Left ventricle myocardium inferior (tissue), 1 donor: ENCODE data around the gene TMPRSS13. TPM values are rescaled to one million over a fixed set of nuclear protein-coding genes. Genes with fewer than 3 reads are reported as not detected.

ENCODE experiments used
- DNase-seq: peaks from one replicate; pipeline ENCODE4 v3.0.0-alpha.2; 2020
- H3K27ac ChIP-seq: fragments of 200-600 bp; replicated peaks from 2 replicates; pipeline ENCODE4 v1.8.0; 2021
- H3K27me3 ChIP-seq: fragments of 200-600 bp; 2 replicates; pipeline ENCODE4 v1.8.0; 2021; ENCODE audit warnings: low read depth
- H3K36me3 ChIP-seq: fragments of 200-600 bp; 2 replicates; pipeline ENCODE4 v1.8.0; 2021
- H3K4me1 ChIP-seq: fragments of 200-600 bp; 2 replicates; pipeline ENCODE4 v1.8.0; 2021
- H3K4me3 ChIP-seq: fragments of 200-600 bp; 2 replicates; pipeline ENCODE4 v1.8.0; 2021; ENCODE audit warnings: mild to moderate bottlenecking, moderate library complexity
- H3K9me3 ChIP-seq: fragments of 200-600 bp; replicated peaks from 2 replicates; pipeline ENCODE4 v1.8.0; 2021
- CTCF ChIP-seq: fragments of 200-600 bp; IDR thresholded peaks from 2 replicates; pipeline ENCODE4 v1.8.0; 2021; ENCODE audit warnings: antibody characterized with exemption, mild to moderate bottlenecking, borderline replicate concordance
- intact Hi-C: fragments of 100-400 bp; cut with micrococcal nuclease; formaldehyde crosslinking; loops from one replicate; pipeline ENCODE4 v1.11.0; 2022
- total RNA-seq: library from RNA; stranded (reverse); fragmentation: NEBNext Ultra II Directional; extraction: Animal tissue kit (Norgen Biotek cat#: 25700); gene quantifications from one replicate; pipeline ENCODE4 v1.2.1, GENCODE V29; 2021
- donor health status: DM: no; HTN: yes; CAD: no; lungs with severe emphysema.

TMPRSS13 gene
- total RNA-seq, 1 donor from 2014 or later, result not detected

- TF ChIP-seq CTCF, result peak; percentile 98
- intact Hi-C loops, result loop anchor here (2.0 to 5.0 kb wide), 2 partner anchors 102 to 105 kb away; no protein-coding TSS in a partner anchor
- Histone ChIP-seq H3K36me3 (no peaks in the 10 kb centered on the region), H3K4me1 (peaks cover 12% of the 10 kb centered on the region), H3K4me3 (no peak overlapping the region), H3K9me3 (peaks cover 9% of the 10 kb centered on the region), H3K27me3 (peaks cover 23% of the 10 kb centered on the region), H3K27ac (no peak overlapping the region)
- peak; percentile 88 for DNase-seq
Measured at GRCh38 chr11:117946842-117947526, 17.8 kb upstream of the TMPRSS13 start.

- Histone ChIP-seq H3K36me3 (no peaks in the 10 kb centered on the region), H3K9me3 (peaks cover 9% of the 10 kb centered on the region), H3K4me3 (no peak overlapping the region), H3K27me3 (peaks cover 23% of the 10 kb centered on the region), H3K4me1 (peaks cover 12% of the 10 kb centered on the region), H3K27ac (no peak overlapping the region)
- TF ChIP-seq CTCF, result no peak
- intact Hi-C loops, result loop anchor here (2.0 to 5.0 kb wide), 2 partner anchors 101 to 106 kb away; no protein-coding TSS in a partner anchor
- no peak for DNase-seq
Measured at GRCh38 chr11:117946156-117946841, 17.1 kb upstream of the TMPRSS13 start.

- intact Hi-C loops, result loop anchor here (5.0 kb wide), 1 partner anchor 107 kb away; no protein-coding TSS in a partner anchor
- DNase-seq, result no peak
- Histone ChIP-seq H3K4me1 (peaks cover 12% of the 10 kb centered on the region), H3K27ac (peak overlapping the region; percentile 45), H3K27me3 (peaks cover 23% of the 10 kb centered on the region), H3K4me3 (no peak overlapping the region), H3K36me3 (no peaks in the 10 kb centered on the region), H3K9me3 (peaks cover 9% of the 10 kb centered on the region)
- no peak for TF ChIP-seq CTCF
Measured at GRCh38 chr11:117945047-117945810, 16.0 kb upstream of the TMPRSS13 start.

- Histone ChIP-seq H3K27ac (peak overlapping the region; percentile 2), H3K27me3 (peaks cover 21% of the 10 kb centered on the region), H3K36me3 (no peaks in the 10 kb centered on the region), H3K4me1 (peaks cover 12% of the 10 kb centered on the region), H3K9me3 (peaks cover 9% of the 10 kb centered on the region), H3K4me3 (no peak overlapping the region)
- TF ChIP-seq CTCF, result no peak
- DNase-seq, result no peak
- intact Hi-C loops, result no loop called here
Measured at GRCh38 chr11:117944554-117944953, 15.4 kb upstream of the TMPRSS13 start.

GRCh38 chr11:117941976-117942654, 12.9 kb upstream of the TMPRSS13 start:
- Histone ChIP-seq H3K4me3 (no peak overlapping the region), H3K9me3 (peaks cover 9% of the 10 kb centered on the region), H3K27ac (no peak overlapping the region), H3K36me3 (no peaks in the 10 kb centered on the region), H3K27me3 (no peaks in the 10 kb centered on the region), H3K4me1 (peaks cover 12% of the 10 kb centered on the region)
- TF ChIP-seq CTCF, result no peak
- DNase-seq, result no peak
- intact Hi-C loops, result no loop called here
